HFFc6 (cell line): ENCODE results near the gene NNMT. TPM values are rescaled to one million over a fixed set of nuclear protein-coding genes. Genes with fewer than 3 reads are reported as not detected.

Source experiments
- DNase-seq: peaks from one replicate; pipeline ENCODE4 v3.0.0-alpha.2; 2018
- H3K27ac Mint-ChIP-seq: 2 replicates; pipeline ENCODE4 v1.8.0; 2020; ENCODE audit warnings: mild to moderate bottlenecking, mixed read lengths
- H3K27me3 Mint-ChIP-seq: 2 replicates; pipeline ENCODE4 v1.8.0; 2021; ENCODE audit warnings: mild to moderate bottlenecking, moderate library complexity, mixed read lengths; ENCODE audit not compliant: insufficient read depth
- H3K36me3 Mint-ChIP-seq: 2 replicates; pipeline ENCODE4 v1.8.0; 2021; ENCODE audit warnings: low read depth, mixed read lengths
- H3K4me1 Mint-ChIP-seq: 2 replicates; pipeline ENCODE4 v1.8.0; 2020; ENCODE audit warnings: low read depth, mixed read lengths
- H3K4me3 Mint-ChIP-seq: 2 replicates; pipeline ENCODE4 v1.8.0; 2020; ENCODE audit warnings: mild to moderate bottlenecking, moderate library complexity, mixed read lengths
- H3K9me3 Mint-ChIP-seq: 2 replicates; pipeline ENCODE4 v1.8.0; 2020; ENCODE audit warnings: mild to moderate bottlenecking, mixed read lengths
- CTCF ChIP-seq: fragments of 200-600 bp; sonication (generic); IDR thresholded peaks from 2 replicates; pipeline ENCODE4 v1.5.0; 2021; ENCODE audit warnings: antibody characterized with exemption, mild to moderate bottlenecking
- total RNA-seq, 6 experiments: library from RNA; stranded (reverse); fragmentation: NEBNext Ultra II Directional; extraction: Animal tissue kit (Norgen Biotek cat#: 25700); gene quantifications; 2 replicates in 1 of 6; 3 replicates in 5 of 6; pipeline ENCODE4 v1.2.3, GENCODE V29; 2021

NNMT gene
- total RNA-seq, 6 experiments from 2014 or later = 191 to 264 (median 205) TPM

- Mint-ChIP-seq H3K4me1 (no peaks in the 10 kb centered on the region), H3K36me3 (no peaks in the 10 kb centered on the region), H3K4me3 (no peak overlapping the region), H3K27me3 (peaks cover 47% of the 10 kb centered on the region), H3K27ac (no peak overlapping the region), H3K9me3 (0 out of 2 replicates have a peak, but pooled peaks cover 4% of the 10 kb centered on the region)
- no peak for DNase-seq
- no peak for TF ChIP-seq CTCF
These were observed 23.9 kb upstream of the NNMT start for GRCh38 chr11:114272311-114272710.

DNA sequence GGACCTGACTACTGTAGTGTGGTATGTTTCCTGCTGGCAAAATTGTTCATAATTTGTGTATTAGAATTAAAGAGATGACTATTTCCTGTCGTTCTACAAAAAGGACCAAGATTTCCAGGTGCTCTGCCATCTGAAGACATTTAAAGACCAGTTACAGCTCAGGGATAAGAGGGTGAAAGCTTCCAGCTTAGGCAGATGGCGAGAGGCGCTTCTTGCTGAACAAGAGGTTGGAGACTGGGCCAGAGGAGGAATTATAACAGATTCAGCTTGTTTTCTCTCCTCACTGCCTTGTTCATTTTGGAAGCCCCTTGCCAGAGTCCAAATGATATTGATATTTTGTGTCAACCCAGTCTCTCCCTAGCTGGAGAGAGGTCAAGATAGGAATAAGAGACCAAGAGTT, 23.1 kb upstream of the NNMT start:
- no peak for DNase-seq
- no peak overlapping the region for H3K4me3 Mint-ChIP-seq
- H3K27me3 Mint-ChIP-seq = peaks cover 50% of the 10 kb centered on the region
- no peaks in the 10 kb centered on the region for H3K36me3 Mint-ChIP-seq
- H3K9me3 Mint-ChIP-seq = 0 out of 2 replicates have a peak, but pooled peaks cover 4% of the 10 kb centered on the region
- TF ChIP-seq CTCF = no peak
- H3K4me1 Mint-ChIP-seq = no peaks in the 10 kb centered on the region
- no peak overlapping the region for H3K27ac Mint-ChIP-seq

DNA sequence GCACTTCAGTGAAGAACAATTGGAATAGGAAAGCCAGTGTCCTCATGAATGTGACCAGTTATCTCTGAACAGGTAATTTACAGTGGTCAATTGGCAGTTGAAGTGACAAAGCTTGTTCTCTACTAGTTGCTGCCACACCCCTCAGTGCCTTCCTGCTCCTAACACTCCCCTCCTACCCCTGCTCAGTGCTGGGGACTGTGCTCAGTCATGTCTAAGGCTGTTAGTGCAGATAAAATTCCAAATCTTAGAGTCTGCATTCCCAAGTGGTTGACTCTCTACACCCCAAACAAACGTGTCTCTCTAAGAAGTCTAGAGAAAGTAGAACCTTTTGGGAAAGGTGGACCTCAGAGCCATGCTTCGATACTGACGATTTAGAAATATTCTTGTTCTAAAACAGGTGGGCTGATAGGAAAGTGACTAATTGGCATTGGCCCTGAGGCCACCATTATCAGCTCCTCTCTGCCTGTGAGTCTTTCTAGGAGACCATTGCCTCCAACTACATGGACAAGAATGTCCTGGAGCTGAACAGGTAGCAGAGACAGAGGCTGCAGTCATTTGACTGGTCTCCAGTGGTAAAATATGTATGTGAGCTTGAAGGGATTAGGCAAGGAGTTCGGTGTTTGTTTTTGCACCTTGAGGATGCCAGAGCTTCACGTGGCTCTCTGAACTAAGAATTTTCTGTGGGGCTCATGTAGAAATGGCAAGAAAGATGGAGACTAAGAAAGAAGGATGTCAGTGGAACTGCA, 22.1 kb upstream of the NNMT start:
- no peak for DNase-seq
- peaks cover 47% of the 10 kb centered on the region for H3K27me3 Mint-ChIP-seq
- TF ChIP-seq CTCF = no peak
- H3K9me3 Mint-ChIP-seq = 0 out of 2 replicates have a peak, but pooled peaks cover 4% of the 10 kb centered on the region
- H3K36me3 Mint-ChIP-seq = no peaks in the 10 kb centered on the region
- H3K4me1 Mint-ChIP-seq = no peaks in the 10 kb centered on the region; the same call in 1 of the 2 replicates
- no peak overlapping the region for H3K4me3 Mint-ChIP-seq
- H3K27ac Mint-ChIP-seq = no peak overlapping the region

DNA sequence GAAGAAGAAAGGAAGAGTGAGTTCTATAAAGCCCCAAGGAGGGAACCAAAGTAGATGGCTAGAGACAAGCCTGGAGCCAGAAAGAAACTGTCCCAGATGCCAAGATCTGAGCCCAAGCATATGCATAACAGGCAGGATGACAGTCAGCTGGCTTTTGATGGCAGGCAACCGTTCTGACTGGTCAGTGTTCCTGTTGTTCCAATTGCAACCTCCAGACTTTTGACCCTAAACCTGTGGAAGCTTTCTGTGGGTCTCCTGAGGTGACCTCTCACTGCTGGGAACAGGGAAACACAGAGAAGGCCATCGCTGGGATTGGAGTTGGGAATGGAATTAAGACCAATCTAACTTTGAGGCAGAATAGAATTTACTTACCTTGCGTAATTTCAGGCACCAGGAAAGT, 21.6 kb upstream of the NNMT start:
- TF ChIP-seq CTCF = no peak
- Mint-ChIP-seq H3K27ac (no peak overlapping the region), H3K9me3 (0 out of 2 replicates have a peak, but pooled peaks cover 4% of the 10 kb centered on the region), H3K4me1 (peaks cover 5% of the 10 kb centered on the region), H3K27me3 (peaks cover 45% of the 10 kb centered on the region), H3K4me3 (no peak overlapping the region), H3K36me3 (no peaks in the 10 kb centered on the region)
- no peak for DNase-seq

DNA sequence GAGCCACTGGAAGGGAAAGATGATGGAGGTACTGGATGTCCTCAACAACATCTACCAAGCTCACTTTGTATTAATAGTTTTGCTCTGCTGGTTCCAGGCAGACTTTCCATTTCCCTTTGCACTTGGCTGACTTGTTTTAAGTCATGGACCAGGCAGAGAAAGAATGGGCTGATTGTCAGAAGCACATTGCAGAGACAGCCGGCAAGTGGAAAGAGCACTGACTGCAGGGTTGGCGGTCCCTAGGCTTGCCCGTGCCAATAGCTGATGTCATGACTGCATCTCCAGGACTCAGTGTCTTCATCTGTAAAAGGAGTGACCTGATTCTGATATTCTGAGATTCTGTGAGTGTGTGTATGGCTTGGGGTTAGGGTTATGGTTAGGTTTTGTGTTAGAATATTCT, 20.9 kb upstream of the NNMT start:
- H3K9me3 Mint-ChIP-seq = 0 out of 2 replicates have a peak, but pooled peaks cover 4% of the 10 kb centered on the region
- DNase-seq = no peak
- no peak for TF ChIP-seq CTCF
- no peaks in the 10 kb centered on the region for H3K36me3 Mint-ChIP-seq
- peaks cover 12% of the 10 kb centered on the region for H3K4me1 Mint-ChIP-seq
- no peak overlapping the region for H3K4me3 Mint-ChIP-seq
- peaks cover 43% of the 10 kb centered on the region for H3K27me3 Mint-ChIP-seq
- H3K27ac Mint-ChIP-seq = no peak overlapping the region
